Epithelial cell of esophagus (primary cell): ENCODE results near the gene ZNF263.

Experiments
- DNase-seq: peaks from one replicate; pipeline ENCODE4 v3.0.0; 2010; ENCODE audit warnings: low read depth
- H3K4me3 ChIP-seq: 2 replicates; pipeline ENCODE4 v1.5.1; 2011; ENCODE audit warnings: mild to moderate bottlenecking, low read length, control low read depth
- CTCF ChIP-seq: IDR thresholded peaks from 2 replicates; pipeline ENCODE4 v1.5.1; 2011; ENCODE audit warnings: low read depth, mild to moderate bottlenecking, low read length, control low read depth, inconsistent platforms; ENCODE audit not compliant: insufficient read depth; ENCODE audit errors: missing control alignments

The ZNF263 gene

GRCh38 chr16:3295783-3296182 lies 12.5 kb downstream of the ZNF263 start:
- TF ChIP-seq CTCF: no peak
- no peak overlapping the region for H3K4me3 ChIP-seq
- no peak for DNase-seq

DNA sequence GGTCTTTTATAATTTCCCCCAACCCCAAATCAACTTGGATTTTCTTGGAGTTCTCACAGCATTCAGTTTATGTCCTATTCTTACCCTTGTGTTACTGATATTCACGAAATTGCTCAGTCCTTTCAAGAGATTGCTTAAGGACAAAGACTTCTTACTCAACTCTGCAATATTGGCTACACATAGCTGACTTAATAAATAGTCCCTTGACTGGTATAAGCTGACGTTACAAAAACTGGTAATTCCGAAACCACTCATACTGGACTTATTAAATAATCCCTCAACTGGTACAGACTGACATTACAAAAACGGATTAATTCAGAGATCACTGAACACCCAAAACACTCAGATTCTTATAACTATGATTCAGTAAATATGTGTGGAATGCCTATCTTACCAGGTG lies 21.1 kb downstream of the ZNF263 start:
- peak; percentile 14 for DNase-seq
- no peak for TF ChIP-seq CTCF
- H3K4me3 ChIP-seq: peak overlapping the region; percentile 77

- no peak for TF ChIP-seq CTCF
- DNase-seq: peak; percentile 93
- H3K4me3 ChIP-seq: peak within 1 kb of the TSS; percentile 77
Measured at GRCh38 chr16:3305109-3306068, 22.1 kb downstream of the ZNF263 start, which contains the start of the genes TIGD7 and ZNF75A. Gene TIGD7, minus strand, starts transcription at chr16:3305430. Its CDS starts 4,816 bp downstream, at chr16:3300614. Gene ZNF75A, plus strand, starts transcription at chr16:3305497. Its CDS starts 2,932 bp downstream, at chr16:3308429.

DNA sequence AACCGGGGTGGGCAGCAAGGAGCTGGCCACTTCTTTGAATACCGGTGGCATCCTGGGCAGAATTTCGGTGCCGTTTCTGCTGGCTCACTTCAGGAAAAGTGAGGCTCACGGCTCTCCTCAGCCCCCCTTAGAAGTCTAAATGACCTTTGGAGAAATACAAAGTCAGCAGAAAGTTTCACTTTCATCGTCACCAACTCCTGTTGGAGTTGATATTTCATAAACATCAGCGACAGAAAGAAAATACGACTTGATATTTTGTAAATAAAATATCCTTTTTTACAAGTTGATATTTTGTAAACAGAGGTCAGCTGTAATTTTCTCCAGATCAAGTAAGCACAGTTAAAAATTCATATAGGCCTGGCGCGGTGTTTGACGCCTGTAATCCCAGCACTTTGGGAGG lies 22.8 kb downstream of the ZNF263 start:
- DNase-seq: no peak
- no peak for TF ChIP-seq CTCF
- H3K4me3 ChIP-seq: peak overlapping the region; percentile 77

DNA sequence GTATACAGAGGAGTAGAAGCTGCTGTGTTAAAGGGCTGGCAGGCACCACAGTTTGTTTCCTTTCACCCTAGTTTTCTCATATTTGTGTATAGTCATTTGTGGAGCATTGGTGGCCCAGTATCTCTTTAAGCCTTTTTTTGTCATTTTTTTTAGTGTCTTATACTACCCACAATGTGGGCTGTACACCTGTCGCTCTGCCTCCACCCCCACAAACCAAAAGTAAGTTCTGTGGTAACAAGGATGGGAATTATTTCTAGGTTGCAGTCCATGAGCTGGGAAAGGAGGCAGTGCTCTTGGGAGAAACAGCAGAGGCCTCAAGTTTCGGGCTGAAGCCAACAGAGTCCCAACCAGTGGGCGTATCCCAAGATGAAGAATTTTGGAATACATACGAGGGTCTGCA lies 28.2 kb downstream of the ZNF263 start:
- H3K4me3 ChIP-seq: no peak overlapping the region
- DNase-seq: no peak
- TF ChIP-seq CTCF: no peak

GRCh38 chr16:3317315-3317999 lies 34.2 kb downstream of the ZNF263 start:
- no peak overlapping the region for H3K4me3 ChIP-seq
- peak; percentile 13 for DNase-seq
- no peak for TF ChIP-seq CTCF
